GM04503 (cell line): Measurements from ENCODE around the gene AHR.
"Not testable (repeated sequence)": the region's sequence is repeated elsewhere in the genome, so short reads cannot be mapped to it uniquely, and the experiment has no call there.

Source experiments
- DNase-seq: peaks from one replicate; pipeline ENCODE4 v3.0.0-alpha.2; 2012; ENCODE audit warnings: low read depth

Gene AHR

GRCh38 chr7:17376595-17376994, 78.1 kb downstream of the AHR start:
- no peak for DNase-seq

GRCh38 chr7:17380736-17381662, 82.5 kb downstream of the AHR start:
- no peak for DNase-seq

- not testable (repeated sequence) for DNase-seq
Measured at GRCh38 chr7:17382408-17383354, 84.2 kb downstream of the AHR start.

GRCh38 chr7:17384400-17384799, 85.9 kb downstream of the AHR start:
- no peak for DNase-seq

GRCh38 chr7:17385612-17386011, 87.2 kb downstream of the AHR start:
- DNase-seq: no peak

- no peak for DNase-seq
Measured at GRCh38 chr7:17390392-17390791, 91.9 kb downstream of the AHR start.

- DNase-seq: no peak
Measured at GRCh38 chr7:17391366-17391765, 92.9 kb downstream of the AHR start.

- peak; percentile 87 for DNase-seq
Measured at GRCh38 chr7:17392846-17393245, 94.4 kb downstream of the AHR start.

- DNase-seq: not testable (repeated sequence)
Measured at GRCh38 chr7:17394563-17394962, 96.1 kb downstream of the AHR start.
